GM18951 (cell line): ENCODE data around the gene NAA16.
A peak's percentile ranks its signal among the peaks of the same experiment; 100 is the strongest.
"Not testable (repeated sequence)": the region's sequence is repeated elsewhere in the genome, so short reads cannot be mapped to it uniquely, and the experiment has no call there.

Experiments
- POLR2A ChIP-seq: IDR thresholded peaks from 4 replicates; pipeline ENCODE4 v1.6.1; 2011; ENCODE audit warnings: mild to moderate bottlenecking; ENCODE audit not compliant: insufficient read length, insufficient read depth; ENCODE audit errors: extremely low read depth
- in situ Hi-C: fragments of 300-500 bp; cut with MboI; formaldehyde crosslinking; loops from one replicate; pipeline ENCODE4 v1.12.0; 2022; ENCODE audit warnings: low sequenced_read_pairs, mixed read lengths, inconsistent platforms; ENCODE audit not compliant: unreplicated experiment

The NAA16 gene

DNA sequence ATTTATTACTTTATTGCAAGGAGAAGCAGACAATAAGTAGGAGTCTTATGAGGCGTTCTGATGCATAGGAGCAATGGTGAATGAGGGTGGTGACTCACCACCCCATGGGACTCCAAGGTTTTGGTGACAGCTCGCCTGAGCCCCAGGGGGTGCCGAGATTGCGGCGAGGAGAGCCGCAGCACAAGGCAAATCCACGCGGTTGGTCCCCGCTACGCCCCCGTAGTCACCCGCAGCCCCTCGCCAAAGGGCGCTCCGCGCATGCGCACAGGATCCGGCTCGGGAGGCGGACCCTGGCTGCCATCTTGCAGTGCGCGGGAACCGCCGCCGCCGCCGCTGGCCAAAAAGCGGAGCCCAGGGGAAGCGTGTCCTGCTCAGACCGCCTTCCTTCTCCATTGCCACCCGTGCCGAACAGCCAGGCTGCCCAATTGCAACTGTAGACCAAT lies at the start of gene NAA16:
Gene NAA16 (plus strand): TSS at position 305 of the 443 bp plus-strand sequence. CDS start 262 bp downstream, outside the sequence.
- peak; percentile 88 for TF ChIP-seq POLR2A
- in situ Hi-C loops: no loop called here

DNA sequence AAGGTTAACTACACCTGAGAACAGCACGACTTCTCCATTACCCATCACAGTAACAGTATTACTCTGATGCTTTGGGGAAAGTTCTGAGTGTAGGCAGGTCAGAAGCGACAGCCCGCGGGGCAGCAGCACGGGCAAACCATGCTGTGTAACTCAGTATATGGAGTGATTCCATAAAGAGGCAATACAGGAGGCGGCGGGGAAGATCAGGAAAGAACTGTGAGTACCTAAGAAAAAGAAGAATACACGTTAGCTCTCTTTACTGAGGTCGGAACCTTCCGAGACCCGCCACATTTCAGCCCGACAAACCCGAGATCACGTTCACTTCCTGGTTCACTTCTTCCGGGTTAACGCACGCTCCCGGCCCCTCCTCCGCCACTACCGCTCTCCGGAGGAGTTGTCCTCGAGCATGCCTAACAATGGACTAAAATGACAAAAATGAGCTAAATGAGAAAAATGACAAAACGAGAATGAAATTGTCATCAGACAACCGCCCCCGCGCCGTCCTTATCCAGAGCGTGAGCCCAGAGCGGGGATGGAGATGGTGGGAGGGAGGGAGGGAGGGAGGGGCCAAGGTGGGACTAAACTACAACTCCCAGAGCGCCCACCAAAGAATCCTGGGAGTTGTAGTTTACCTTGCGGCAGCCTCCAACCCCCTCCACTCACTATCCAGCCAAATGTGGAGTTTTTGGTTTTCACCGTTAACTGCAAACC lies 47.7 kb upstream of the NAA16 start, which contains the start of gene MTRF1:
Gene MTRF1 (minus strand): TSS at position 316 of the 711 bp plus-strand sequence. CDS start 2,669 bp downstream, outside the sequence.
- peak; percentile 76 for TF ChIP-seq POLR2A
- in situ Hi-C loops: no loop called here

GRCh38 chr13:41267106-41267505 lies 44.0 kb upstream of the NAA16 start:
- TF ChIP-seq POLR2A: no peak
- in situ Hi-C loops: no loop called here

DNA sequence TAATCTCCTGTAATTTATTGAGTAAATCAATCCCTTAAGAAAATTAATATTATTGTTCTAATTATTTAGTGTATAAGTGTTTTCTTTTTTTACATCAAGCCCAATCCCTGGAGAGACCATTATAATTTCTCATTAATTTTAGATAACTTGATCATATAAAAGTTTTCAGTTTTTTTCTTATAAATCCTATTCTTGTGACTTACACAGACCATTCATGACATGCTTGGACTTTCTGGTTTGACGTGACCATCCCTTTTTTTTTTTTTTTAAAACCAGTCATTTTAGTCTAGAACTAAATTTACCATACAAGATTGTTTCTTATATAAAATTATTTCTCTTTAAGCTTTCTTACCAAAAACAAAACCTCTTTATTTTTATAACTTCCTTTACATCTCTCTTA lies 42.3 kb upstream of the NAA16 start:
- in situ Hi-C loops: no loop called here
- TF ChIP-seq POLR2A: no peak

DNA sequence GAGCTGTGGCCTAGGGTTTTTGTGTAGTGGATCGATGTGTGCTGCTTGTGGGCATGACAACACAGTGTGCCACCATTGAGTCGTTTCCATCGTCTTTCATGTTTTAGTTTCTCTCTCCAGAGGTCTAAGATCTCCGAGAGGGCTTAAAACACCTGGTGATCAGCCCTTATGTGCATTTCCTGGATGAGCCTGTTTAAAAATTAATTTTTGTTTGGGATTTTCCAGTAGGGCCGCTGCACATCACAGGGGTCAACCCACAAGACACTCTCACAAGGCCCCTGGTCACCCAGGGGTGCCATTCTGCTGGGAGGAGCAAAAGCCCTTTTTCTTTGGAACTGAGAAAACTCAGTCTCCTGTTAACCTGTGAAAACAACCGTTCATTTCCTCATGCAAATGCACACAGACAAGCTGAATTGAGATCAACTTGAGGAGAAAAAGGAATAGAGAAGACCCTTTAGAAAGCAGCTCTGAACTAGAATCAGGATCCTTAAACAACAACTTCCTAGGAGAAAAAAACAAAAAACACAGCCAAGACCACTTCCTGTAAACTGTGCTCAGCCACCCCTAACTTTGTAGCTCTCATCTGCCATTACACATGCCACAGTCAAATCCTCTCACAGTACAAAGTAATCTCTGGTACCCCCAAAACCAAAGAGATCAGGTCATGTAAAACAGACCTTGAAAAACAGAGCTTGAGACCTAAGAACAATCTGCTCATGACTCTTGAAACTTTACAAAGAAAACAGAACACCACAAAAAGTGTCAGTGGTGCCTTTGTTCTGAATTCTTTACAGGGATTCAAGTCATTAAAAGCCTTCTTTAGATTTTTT lies 39.4 kb upstream of the NAA16 start:
- TF ChIP-seq POLR2A: no peak
- in situ Hi-C loops: no loop called here

DNA sequence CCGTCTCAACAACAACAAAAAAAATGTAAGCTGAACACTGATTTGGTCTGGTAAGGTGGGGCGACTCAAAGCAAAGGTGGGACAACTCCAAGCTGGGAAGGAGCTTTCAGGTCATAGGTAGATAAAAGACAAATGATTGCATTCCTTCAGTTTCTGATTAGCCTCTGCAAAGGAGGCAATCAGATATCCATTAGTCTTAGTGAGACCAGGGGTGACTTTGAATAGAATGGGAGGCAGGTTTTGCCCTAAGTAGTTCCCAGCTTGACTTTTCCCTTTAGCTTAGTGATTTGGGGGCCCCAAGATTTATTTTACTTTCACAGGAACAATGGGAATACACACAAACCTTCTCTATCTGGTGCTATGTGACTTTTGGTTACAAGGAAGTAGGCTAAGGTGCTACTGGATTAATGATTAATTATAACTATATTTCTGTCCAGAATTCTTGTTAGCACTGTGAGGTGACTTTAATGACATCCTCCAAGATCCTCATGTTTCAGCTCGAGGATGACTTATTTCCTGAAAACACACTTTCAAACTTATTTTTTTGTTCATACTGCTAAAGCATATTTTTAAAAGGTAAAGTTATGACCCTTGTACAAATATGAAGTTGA lies 37.1 kb upstream of the NAA16 start:
- in situ Hi-C loops: no loop called here
- TF ChIP-seq POLR2A: no peak

DNA sequence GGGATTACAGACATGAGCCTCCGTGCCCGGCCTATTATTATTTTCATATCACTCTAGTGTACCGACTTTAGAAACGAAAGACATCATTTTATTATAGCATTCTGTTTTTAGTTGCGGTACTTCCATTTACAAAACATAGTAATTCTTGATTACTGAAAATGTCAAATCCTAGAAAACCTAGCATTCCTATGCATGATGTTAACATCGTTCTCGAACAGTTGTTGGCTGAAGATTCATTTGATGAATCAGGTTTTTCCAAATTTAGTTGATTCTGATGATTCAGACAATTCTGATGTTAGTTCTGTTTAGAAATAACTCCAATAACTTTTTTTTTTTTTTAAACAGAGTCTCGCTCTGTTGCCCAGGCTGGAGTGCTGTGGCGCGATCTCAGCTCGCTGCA lies 36.2 kb upstream of the NAA16 start:
- no peak for TF ChIP-seq POLR2A
- in situ Hi-C loops: no loop called here

GRCh38 chr13:41276824-41277223 lies 34.2 kb upstream of the NAA16 start:
- no peak for TF ChIP-seq POLR2A
- in situ Hi-C loops: no loop called here

- in situ Hi-C loops: not testable (repeated sequence)
Measured at GRCh38 chr13:41279156-41279555, 31.9 kb upstream of the NAA16 start.

DNA sequence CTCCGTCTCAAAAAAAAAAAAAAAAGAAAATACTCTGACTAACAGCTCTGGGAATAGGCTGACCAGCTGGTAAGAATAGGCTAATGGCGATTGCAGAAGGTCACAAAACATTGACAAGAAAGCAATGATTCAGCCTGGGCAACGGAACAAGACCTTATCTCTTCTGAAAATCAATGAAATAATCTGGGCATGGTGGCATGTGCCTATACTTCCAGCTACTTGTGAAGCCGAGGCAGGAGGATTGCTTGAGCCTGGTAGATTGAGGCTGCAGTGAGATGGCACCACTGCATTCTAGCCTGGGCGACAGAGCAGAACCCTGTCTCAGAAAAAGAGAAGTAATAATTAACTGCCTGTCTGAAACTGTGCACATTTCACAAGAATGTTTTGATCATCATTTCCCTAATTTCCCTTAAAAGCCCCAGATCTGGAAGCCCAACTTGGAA lies 28.9 kb upstream of the NAA16 start:
- TF ChIP-seq POLR2A: no peak
- in situ Hi-C loops: no loop called here

DNA sequence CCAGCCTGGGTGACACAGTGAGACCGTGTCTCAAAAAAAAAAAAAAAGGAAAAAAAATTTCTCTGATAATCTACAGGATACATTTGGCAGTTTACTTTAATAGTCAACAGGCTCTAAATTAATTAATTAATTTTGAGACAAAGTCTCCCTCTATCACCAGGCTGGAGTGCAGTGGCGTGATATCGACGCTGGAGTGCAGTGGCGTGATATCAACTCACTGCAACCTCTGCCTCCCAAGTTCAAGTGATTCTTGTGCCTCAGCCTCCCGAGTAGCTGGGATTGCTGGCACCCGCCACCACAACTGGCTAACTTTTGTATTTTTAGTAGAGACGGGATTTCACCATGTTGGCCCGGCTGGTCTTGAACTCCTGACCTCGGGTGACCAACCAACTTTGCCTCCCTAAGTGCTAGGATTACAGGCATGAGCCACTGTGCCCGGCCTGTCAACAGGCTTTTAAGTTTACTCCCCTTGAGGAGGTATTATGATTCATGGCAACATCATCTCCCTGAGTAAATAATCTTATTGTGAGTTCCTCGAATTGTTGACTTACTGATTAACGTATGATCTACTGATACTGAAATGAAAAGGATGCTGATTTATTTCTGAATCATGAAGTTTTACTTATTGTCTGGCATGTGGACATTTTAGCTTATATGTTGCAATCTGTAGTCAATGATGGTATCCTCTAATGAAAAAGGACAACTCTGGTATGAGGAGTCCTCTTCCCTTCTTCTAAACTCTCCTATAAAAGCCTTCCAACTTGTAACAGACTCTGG lies 26.4 kb upstream of the NAA16 start:
- in situ Hi-C loops: no loop called here
- no peak for TF ChIP-seq POLR2A

GRCh38 chr13:41286370-41286769 lies 24.7 kb upstream of the NAA16 start:
- no peak for TF ChIP-seq POLR2A
- in situ Hi-C loops: no loop called here

GRCh38 chr13:41289463-41289881 lies 21.6 kb upstream of the NAA16 start:
- no peak for TF ChIP-seq POLR2A

More at GRCh38 chr13:41289463-41289881, 21.6 kb upstream of the NAA16 start:
- in situ Hi-C loops: no loop called here
